ENCODE results near the gene TPH2.

DNA sequence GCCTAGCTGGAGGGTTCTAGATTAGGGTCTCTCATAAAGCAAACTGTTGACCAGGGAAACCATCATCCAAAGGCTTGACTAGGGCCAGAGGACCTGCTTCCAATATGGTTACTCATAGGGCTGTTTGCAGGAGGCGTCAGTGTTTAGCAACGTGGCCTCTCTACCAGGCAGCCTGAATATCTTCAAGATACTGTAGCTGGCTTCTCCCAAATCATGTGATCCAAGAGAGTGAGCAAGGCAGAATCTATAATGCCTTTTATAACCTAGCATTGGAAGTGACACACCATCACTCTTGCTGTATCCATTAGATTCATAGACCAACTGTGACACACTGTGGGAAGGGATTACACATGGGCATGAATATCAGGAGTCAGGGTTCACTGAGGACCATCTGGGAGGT is 17.3 kb downstream of the TPH2 start:
- TF ChIP-seq, protein P1, sequence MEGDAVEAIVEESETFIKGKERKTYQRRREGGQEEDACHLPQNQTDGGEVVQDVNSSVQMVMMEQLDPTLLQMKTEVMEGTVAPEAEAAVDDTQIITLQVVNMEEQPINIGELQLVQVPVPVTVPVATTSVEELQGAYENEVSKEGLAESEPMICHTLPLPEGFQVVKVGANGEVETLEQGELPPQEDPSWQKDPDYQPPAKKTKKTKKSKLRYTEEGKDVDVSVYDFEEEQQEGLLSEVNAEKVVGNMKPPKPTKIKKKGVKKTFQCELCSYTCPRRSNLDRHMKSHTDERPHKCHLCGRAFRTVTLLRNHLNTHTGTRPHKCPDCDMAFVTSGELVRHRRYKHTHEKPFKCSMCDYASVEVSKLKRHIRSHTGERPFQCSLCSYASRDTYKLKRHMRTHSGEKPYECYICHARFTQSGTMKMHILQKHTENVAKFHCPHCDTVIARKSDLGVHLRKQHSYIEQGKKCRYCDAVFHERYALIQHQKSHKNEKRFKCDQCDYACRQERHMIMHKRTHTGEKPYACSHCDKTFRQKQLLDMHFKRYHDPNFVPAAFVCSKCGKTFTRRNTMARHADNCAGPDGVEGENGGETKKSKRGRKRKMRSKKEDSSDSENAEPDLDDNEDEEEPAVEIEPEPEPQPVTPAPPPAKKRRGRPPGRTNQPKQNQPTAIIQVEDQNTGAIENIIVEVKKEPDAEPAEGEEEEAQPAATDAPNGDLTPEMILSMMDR (IDR thresholded peaks at IDR 0.05) = no peak
- no peak for TF ChIP-seq POLR2A (IDR thresholded peaks at IDR 0.05)
